ENCODE results near the gene ABL1. TPM values are rescaled to one million over a fixed set of nuclear protein-coding genes. Genes with fewer than 3 reads are reported as not detected.

The ABL1 gene
- polyA plus RNA-seq, 1 donor from 2014 or later: 18.5 TPM

- H3K4me2 ChIP-seq (ENCODE audit: low read length): no peak overlapping the region
- H4K20me1 ChIP-seq (ENCODE audit: insufficient read depth): peaks cover 5% of the 10 kb centered on the region
- H2AFZ ChIP-seq (ENCODE audit: low read depth, low read length): no peak overlapping the region
- H3F3A ChIP-seq (ENCODE audit: insufficient read depth, low read length, poor library complexity, severe bottlenecking): no peaks in the 10 kb centered on the region
- H3K9me2 ChIP-seq (ENCODE audit: insufficient read depth, low read length): no peaks in the 10 kb centered on the region
- peaks cover 11% of the 10 kb centered on the region for H3K79me2 ChIP-seq (replicated peaks; ENCODE audit: insufficient read depth, low read length)
- H3K9ac ChIP-seq (ENCODE audit: low read length): no peak overlapping the region
- H3K27me3 ChIP-seq (ENCODE audit: insufficient read depth, low read depth, low read length): no peaks in the 10 kb centered on the region
- H3K4me3 ChIP-seq (ENCODE audit: low read length): no peak overlapping the region
- H3K27ac ChIP-seq (ENCODE audit: low read length): no peak overlapping the region
- peaks cover 6% of the 10 kb centered on the region for H3K36me3 ChIP-seq (ENCODE audit: insufficient read depth, low read length)
- no peaks in the 10 kb centered on the region for H3K9me3 ChIP-seq (ENCODE audit: low read length)
- TF ChIP-seq EP300 (conservative IDR thresholded peaks at IDR 0.05; ENCODE audit: poor library complexity, severe bottlenecking) (no peak), CTCF (IDR thresholded peaks at IDR 0.05; ENCODE audit: poor library complexity, severe bottlenecking) (no peak), REST (IDR thresholded peaks at IDR 0.05; ENCODE audit: borderline replicate concordance) (no peak), MXI1 (conservative IDR thresholded peaks at IDR 0.05; ENCODE audit: poor library complexity, severe bottlenecking) (no peak), RAD21 (conservative IDR thresholded peaks at IDR 0.05) (no peak), TAF1 (IDR thresholded peaks at IDR 0.05; ENCODE audit: low read depth) (no peak), SMC3 (conservative IDR thresholded peaks at IDR 0.05; ENCODE audit: poor library complexity) (no peak), EZH2 (IDR thresholded peaks at IDR 0.05; ENCODE audit: borderline replicate concordance, insufficient read depth, low read length, poor library complexity, severe bottlenecking) (no peak), POLR2AphosphoS5 (IDR thresholded peaks at IDR 0.05) (no peak)
Measured at GRCh38 chr9:130872912-130873503, 38.0 kb downstream of the ABL1 start.

DNA sequence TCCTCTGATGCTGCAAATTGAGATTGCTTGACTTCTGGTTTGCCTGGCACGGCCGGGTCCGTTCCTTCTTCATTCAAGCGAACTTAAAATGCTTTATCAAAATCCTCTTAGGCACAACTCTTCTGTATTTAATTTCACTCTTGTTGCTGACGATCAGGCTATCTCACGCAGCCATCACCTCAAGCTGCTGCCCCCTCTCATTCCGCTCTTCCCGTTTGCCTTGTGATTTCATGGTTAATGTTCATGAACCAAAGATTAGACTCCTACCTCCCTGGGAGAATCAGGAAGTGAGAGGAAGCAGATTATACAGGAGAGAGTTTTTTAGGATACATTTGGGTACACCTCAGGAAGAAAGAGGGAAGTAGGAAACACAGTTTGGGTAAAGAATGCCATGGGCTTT lies 38.9 kb downstream of the ABL1 start:
- no peak overlapping the region for H3K9ac ChIP-seq (ENCODE audit: low read length)
- no peaks in the 10 kb centered on the region for H3K9me3 ChIP-seq (ENCODE audit: low read length)
- TF ChIP-seq POLR2AphosphoS5 (IDR thresholded peaks at IDR 0.05) (no peak), REST (IDR thresholded peaks at IDR 0.05; ENCODE audit: borderline replicate concordance) (no peak), RAD21 (conservative IDR thresholded peaks at IDR 0.05) (no peak)
- H3K79me2 ChIP-seq (replicated peaks; ENCODE audit: insufficient read depth, low read length): peaks cover 11% of the 10 kb centered on the region
- no peak overlapping the region for H3K4me3 ChIP-seq (ENCODE audit: low read length)
- H3K36me3 ChIP-seq (ENCODE audit: insufficient read depth, low read length): peaks cover 6% of the 10 kb centered on the region
- no peak overlapping the region for H3K27ac ChIP-seq (ENCODE audit: low read length)
- H4K20me1 ChIP-seq (ENCODE audit: insufficient read depth): peaks cover 5% of the 10 kb centered on the region
- no peak overlapping the region for H2AFZ ChIP-seq (ENCODE audit: low read depth, low read length)
- no peaks in the 10 kb centered on the region for H3F3A ChIP-seq (ENCODE audit: insufficient read depth, low read length, poor library complexity, severe bottlenecking)
- H3K4me2 ChIP-seq (ENCODE audit: low read length): no peak overlapping the region
- H3K27me3 ChIP-seq (ENCODE audit: insufficient read depth, low read depth, low read length): no peaks in the 10 kb centered on the region
- no peaks in the 10 kb centered on the region for H3K9me2 ChIP-seq (ENCODE audit: insufficient read depth, low read length)

Data from neural cell (in vitro differentiated cells).